GM21515 (cell line): ENCODE results near the gene CPLANE1.
"Not testable (repeated sequence)": the region's sequence is repeated elsewhere in the genome, so short reads cannot be mapped to it uniquely, and the experiment has no call there.

Experiments used
- ATAC-seq: cut with Tn5 transposase; IDR thresholded peaks from one replicate; pipeline ENCODE4 v1.9.1; 2021; ENCODE audit not compliant: unreplicated experiment

The CPLANE1 gene

GRCh38 chr5:37248970-37249814 lies at the start of gene CPLANE1:
Gene CPLANE1 (minus strand): TSS chr5:37249376. CDS start chr5:37247698, 1,678 bp downstream.
- peak; percentile 81 for ATAC-seq

- not testable (repeated sequence) for ATAC-seq
Measured at GRCh38 chr5:37296313-37296712, 47.1 kb upstream of the CPLANE1 start.

GRCh38 chr5:37283214-37283820 lies 34.1 kb upstream of the CPLANE1 start:
- no peak for ATAC-seq

- ATAC-seq: no peak
Measured at GRCh38 chr5:37275511-37275910, 26.3 kb upstream of the CPLANE1 start.

GRCh38 chr5:37272511-37272910 lies 23.3 kb upstream of the CPLANE1 start:
- ATAC-seq: no peak

- ATAC-seq: not testable (repeated sequence)
Measured at GRCh38 chr5:37268100-37268499, 18.9 kb upstream of the CPLANE1 start.

GRCh38 chr5:37255774-37256358 lies 6.7 kb upstream of the CPLANE1 start:
- no peak for ATAC-seq

GRCh38 chr5:37254581-37254980 lies 5.4 kb upstream of the CPLANE1 start:
- no peak for ATAC-seq

GRCh38 chr5:37251665-37252064 lies 2.5 kb upstream of the CPLANE1 start:
- ATAC-seq: no peak

GRCh38 chr5:37249815-37250164 lies 614 bp upstream of the CPLANE1 start:
- ATAC-seq: no peak

- no peak for ATAC-seq
Measured at GRCh38 chr5:37248421-37248969, 681 bp downstream of the CPLANE1 start.

- ATAC-seq: no peak
Measured at GRCh38 chr5:37247496-37247895, 1.7 kb downstream of the CPLANE1 start.

GRCh38 chr5:37247036-37247435 lies 2.1 kb downstream of the CPLANE1 start:
- ATAC-seq: no peak

GRCh38 chr5:37234288-37234687 lies 14.9 kb downstream of the CPLANE1 start:
- ATAC-seq: no peak

GRCh38 chr5:37226377-37226776 lies 22.8 kb downstream of the CPLANE1 start:
- no peak for ATAC-seq

GRCh38 chr5:37222181-37222580 lies 27.0 kb downstream of the CPLANE1 start:
- no peak for ATAC-seq

- ATAC-seq: not testable (repeated sequence)
Measured at GRCh38 chr5:37220426-37220825, 28.8 kb downstream of the CPLANE1 start.

- ATAC-seq: not testable (repeated sequence)
Measured at GRCh38 chr5:37219384-37219783, 29.8 kb downstream of the CPLANE1 start.

GRCh38 chr5:37217976-37218375 lies 31.2 kb downstream of the CPLANE1 start:
- ATAC-seq: no peak

GRCh38 chr5:37214550-37214949 lies 34.6 kb downstream of the CPLANE1 start:
- no peak for ATAC-seq

GRCh38 chr5:37212096-37212495 lies 37.1 kb downstream of the CPLANE1 start:
- ATAC-seq: no peak

- no peak for ATAC-seq
Measured at GRCh38 chr5:37211661-37212060, 37.5 kb downstream of the CPLANE1 start.
